Common myeloid progenitor, CD34-positive (primary cell): ENCODE data around the gene TMEM86B.

ENCODE experiments used
- CTCF ChIA-PET: fragments of 350-600 bp; sonication (Branson Sonifier 250); formaldehyde crosslinking; loops from one replicate; lab custom pipeline; 2021; ENCODE audit warnings: antibody characterized with exemption; lab: Charles Lee
- POLR2A ChIA-PET: fragments of 350-600 bp; sonication (Branson Sonifier 250); formaldehyde crosslinking; loops from one replicate; lab custom pipeline; 2021; ENCODE audit warnings: antibody characterized with exemption; lab: Charles Lee
- DNase-seq, 3 donors: peaks; one replicate each; pipeline versions ENCODE4 v3.0.0 to v3.0.0-alpha.2; 2013
- H3K27ac ChIP-seq, 2 experiments: 1 replicate in 1 of 2; 2 replicates in 1 of 2; pipeline ENCODE4 v1.7.0; 2013; ENCODE audit warnings: inconsistent platforms in 2 of 2, low read length in 2 of 2, mild to moderate bottlenecking in 2 of 2, low read depth in 1 of 2, moderate library complexity in 1 of 2; ENCODE audit not compliant: severe bottlenecking in 2 of 2, insufficient read depth in 1 of 2, poor library complexity in 1 of 2
- H3K27me3 ChIP-seq, 5 experiments: replicated peaks in 2 of 5; 1 replicate in 3 of 5; 2 replicates in 2 of 5; pipeline versions ENCODE4 v1.6.1 to v1.7.0; 2013; ENCODE audit warnings: low read length in 4 of 5, mild to moderate bottlenecking in 2 of 5, moderate library complexity in 2 of 5, inconsistent platforms in 1 of 5; ENCODE audit not compliant: insufficient read depth in 5 of 5, control insufficient read depth in 4 of 5
- H3K36me3 ChIP-seq, 4 experiments: 1 replicate in 2 of 4; 2 replicates in 2 of 4; pipeline versions ENCODE4 v1.6.1 to v1.7.0; 2013; ENCODE audit warnings: low read length in 3 of 4, control low read depth in 1 of 4, mild to moderate bottlenecking in 1 of 4; ENCODE audit not compliant: control insufficient read depth in 4 of 4, insufficient read depth in 4 of 4
- H3K4me1 ChIP-seq, 4 experiments: 1 replicate in 3 of 4; 2 replicates in 1 of 4; pipeline versions ENCODE4 v1.6.1 to v1.7.1; 2013; ENCODE audit warnings: low read length in 3 of 4, mild to moderate bottlenecking in 3 of 4, control low read depth in 1 of 4, inconsistent platforms in 1 of 4, moderate library complexity in 1 of 4; ENCODE audit not compliant: control insufficient read depth in 4 of 4, insufficient read depth in 4 of 4; ENCODE audit errors: control extremely low read depth in 1 of 4
- H3K4me3 ChIP-seq, 7 experiments: 1 replicate in 4 of 7; 2 replicates in 3 of 7; pipeline versions ENCODE4 v1.5.1 to v1.7.0; 2013; ENCODE audit warnings: mild to moderate bottlenecking in 7 of 7, low read length in 6 of 7, moderate library complexity in 6 of 7, inconsistent platforms in 2 of 7, low read depth in 2 of 7, control low read depth in 1 of 7; ENCODE audit not compliant: insufficient read depth in 4 of 7, control insufficient read depth in 1 of 7; ENCODE audit errors: extremely low read depth in 1 of 7
- H3K9me3 ChIP-seq, 5 experiments: 1 replicate in 4 of 5; 2 replicates in 1 of 5; pipeline versions ENCODE4 v1.6.1 to v1.7.1; 2013; ENCODE audit warnings: low read length in 4 of 5, mild to moderate bottlenecking in 2 of 5, inconsistent platforms in 1 of 5, low read depth in 1 of 5, moderate library complexity in 1 of 5; ENCODE audit not compliant: control insufficient read depth in 4 of 5, insufficient read depth in 2 of 5; ENCODE audit errors: control extremely low read depth in 1 of 5
- WGBS: methylation state at CpG from one replicate; pipeline ENCODE4 v1.1.5; 2013; ENCODE audit not compliant: insufficient coverage; 5-methylcytosine and 5-hydroxymethylcytosine counted together

Gene TMEM86B

GRCh38 chr19:55241935-55242464 lies 13.4 kb upstream of the TMEM86B start:
- Histone ChIP-seq H3K4me3 (no peak overlapping the region), H3K36me3 (peaks cover 29 to 96% (median 77%) of the 10 kb centered on the region in 4 experiments), H3K4me1 (peaks cover 0 to 7% (median 3%) of the 10 kb centered on the region in 4 experiments), H3K9me3 (no peaks in the 10 kb centered on the region), H3K27me3 (no peaks in the 10 kb centered on the region), H3K27ac (no peak overlapping the region)
- POLR2A ChIA-PET: interaction anchor here (0.6 to 0.9 kb wide), 3 partner anchors 12 to 1014 kb away, joined by 3 read pairs; no protein-coding TSS in a partner anchor
- DNase-seq: no peak
- 97% methylated on average over 14 of the region's 16 CpGs for WGBS
- CTCF ChIA-PET: interaction anchor here (1.7 kb wide), 1 partner anchor 10 kb away, joined by 4 read pairs; no protein-coding TSS in a partner anchor

- DNase-seq: no peak
- ChIA-PET CTCF (interaction anchor here (1.7 kb wide), 1 partner anchor 10 kb away, joined by 4 read pairs; no protein-coding TSS in a partner anchor), POLR2A (interaction anchor here (0.6 to 0.9 kb wide), 3 partner anchors 9 to 1014 kb away, joined by 3 to 4 read pairs (median 3); no protein-coding TSS in a partner anchor)
- 96% methylated on average over 31 of the region's 37 CpGs for WGBS
- no peaks in the 10 kb centered on the region for H3K27me3 ChIP-seq
- H3K4me3 ChIP-seq: no peak overlapping the region
- peaks cover 30 to 96% (median 77%) of the 10 kb centered on the region in 4 experiments for H3K36me3 ChIP-seq
- H3K9me3 ChIP-seq: no peaks in the 10 kb centered on the region
- no peaks in the 10 kb centered on the region for H3K4me1 ChIP-seq
- H3K27ac ChIP-seq: no peak overlapping the region
These were observed 12.8 kb upstream of the TMEM86B start for GRCh38 chr19:55241143-55241934.

GRCh38 chr19:55240713-55241020 lies 12.1 kb upstream of the TMEM86B start:
- peaks cover 28 to 97% (median 77%) of the 10 kb centered on the region in 4 experiments for H3K36me3 ChIP-seq
- no peak overlapping the region for H3K4me3 ChIP-seq
- POLR2A ChIA-PET: interaction anchor here (0.6 to 0.8 kb wide), 2 partner anchors 9 to 14 kb away, joined by 3 to 4 read pairs; no protein-coding TSS in a partner anchor
- 87% methylated on average over 3 of the region's 6 CpGs for whole genome bisulfite sequencing
- no peak overlapping the region for H3K27ac ChIP-seq
- H3K27me3 ChIP-seq: no peaks in the 10 kb centered on the region
- CTCF ChIA-PET: no interaction called here
- no peaks in the 10 kb centered on the region for H3K4me1 ChIP-seq
- DNase-seq: no peak
- no peaks in the 10 kb centered on the region for H3K9me3 ChIP-seq

- Histone ChIP-seq H3K9me3 (no peaks in the 10 kb centered on the region), H3K27me3 (no peaks in the 10 kb centered on the region), H3K4me1 (no peaks in the 10 kb centered on the region), H3K4me3 (no peak overlapping the region), H3K27ac (no peak overlapping the region), H3K36me3 (peaks cover 29 to 93% (median 77%) of the 10 kb centered on the region in 4 experiments)
- WGBS: 98% methylated on average over 11 of the region's 12 CpGs
- ChIA-PET CTCF (no interaction called here), POLR2A (no interaction called here)
- no peak for DNase-seq
These were observed 10.4 kb upstream of the TMEM86B start for GRCh38 chr19:55239004-55239403.

- Histone ChIP-seq H3K36me3 (peaks cover 33 to 89% (median 76%) of the 10 kb centered on the region in 4 experiments), H3K27ac (no peak overlapping the region), H3K4me1 (no peaks in the 10 kb centered on the region), H3K4me3 (no peak overlapping the region), H3K27me3 (no peaks in the 10 kb centered on the region), H3K9me3 (no peaks in the 10 kb centered on the region)
- 100% methylated on average over 8 of the region's 8 CpGs for WGBS
- no peak for DNase-seq
- ChIA-PET POLR2A (interaction anchor here (0.5 to 1.1 kb wide), 3 partner anchors 20 to 346 kb away, joined by 3 to 4 read pairs (median 4); partner anchors contain the start of gene PPP6R1), CTCF (no interaction called here)
These were observed 9.5 kb upstream of the TMEM86B start for GRCh38 chr19:55238030-55238429.

- ChIA-PET CTCF (no interaction called here), POLR2A (no interaction called here)
- no peak overlapping the region for H3K27ac ChIP-seq
- H3K4me1 ChIP-seq: no peaks in the 10 kb centered on the region
- H3K36me3 ChIP-seq: peaks cover 21 to 89% (median 78%) of the 10 kb centered on the region in 4 experiments
- DNase-seq: no peak
- WGBS: 80% methylated on average over 2 of the region's 5 CpGs
- no peaks in the 10 kb centered on the region for H3K27me3 ChIP-seq
- H3K9me3 ChIP-seq: no peaks in the 10 kb centered on the region
- no peak overlapping the region for H3K4me3 ChIP-seq
These were observed 4.4 kb upstream of the TMEM86B start for GRCh38 chr19:55232986-55233385.

GRCh38 chr19:55232286-55232602 lies 3.7 kb upstream of the TMEM86B start:
- no peak for DNase-seq
- no peaks in the 10 kb centered on the region for H3K27me3 ChIP-seq
- H3K4me1 ChIP-seq: no peaks in the 10 kb centered on the region
- CTCF ChIA-PET: interaction anchor here (1.1 kb wide), 1 partner anchor 10 kb away, joined by 4 read pairs; no protein-coding TSS in a partner anchor
- H3K36me3 ChIP-seq: peaks cover 16 to 89% (median 79%) of the 10 kb centered on the region in 4 experiments
- no peak overlapping the region for H3K27ac ChIP-seq
- no peaks in the 10 kb centered on the region for H3K9me3 ChIP-seq
- no peak overlapping the region for H3K4me3 ChIP-seq
- 89% methylated on average over 3 of the region's 12 CpGs for WGBS
- POLR2A ChIA-PET: no interaction called here
